Body of pancreas (tissue), 4 donors: ENCODE data around the gene SPANXC.

ENCODE experiments used
- POLR2A ChIP-seq, 3 donors: fragments of 450-650 bp; IDR thresholded peaks; one replicate each; pipeline ENCODE4 v1.6.1; 2016; ENCODE audit warnings: antibody characterized with exemption in 3 of 3, mild to moderate bottlenecking in 2 of 3
- TF ChIP-seq, protein P1 (sequence below), 7 experiments: fragments of 450-650 bp in 4 of 7; fragments of 200-600 bp in 3 of 7; sonication (generic) in 3 of 7; IDR thresholded peaks; one replicate each; pipeline ENCODE4 v1.5.1; 2016 to 2019; ENCODE audit warnings: antibody characterized with exemption in 7 of 7

DNA sequence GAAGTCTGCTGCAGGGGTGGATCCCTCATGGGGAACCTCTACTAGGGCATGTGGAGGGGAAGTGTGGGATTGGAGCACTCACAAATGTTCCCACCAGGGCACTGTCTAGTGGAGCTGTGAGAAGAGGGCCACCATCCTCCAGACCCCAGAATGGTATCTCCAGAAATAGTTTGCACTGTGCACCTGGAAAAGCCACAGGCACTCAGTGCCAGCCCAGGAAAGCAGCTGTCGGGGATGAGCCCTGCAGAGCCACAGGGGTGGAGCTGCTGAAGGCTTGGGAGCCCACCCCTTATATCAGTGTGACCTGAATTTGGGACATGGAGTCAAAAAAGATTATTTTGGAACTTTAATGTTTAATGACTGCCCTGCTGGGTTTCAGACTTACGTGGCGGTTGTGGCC, 40.4 kb downstream of the SPANXC start:
- TF ChIP-seq, protein P1, sequence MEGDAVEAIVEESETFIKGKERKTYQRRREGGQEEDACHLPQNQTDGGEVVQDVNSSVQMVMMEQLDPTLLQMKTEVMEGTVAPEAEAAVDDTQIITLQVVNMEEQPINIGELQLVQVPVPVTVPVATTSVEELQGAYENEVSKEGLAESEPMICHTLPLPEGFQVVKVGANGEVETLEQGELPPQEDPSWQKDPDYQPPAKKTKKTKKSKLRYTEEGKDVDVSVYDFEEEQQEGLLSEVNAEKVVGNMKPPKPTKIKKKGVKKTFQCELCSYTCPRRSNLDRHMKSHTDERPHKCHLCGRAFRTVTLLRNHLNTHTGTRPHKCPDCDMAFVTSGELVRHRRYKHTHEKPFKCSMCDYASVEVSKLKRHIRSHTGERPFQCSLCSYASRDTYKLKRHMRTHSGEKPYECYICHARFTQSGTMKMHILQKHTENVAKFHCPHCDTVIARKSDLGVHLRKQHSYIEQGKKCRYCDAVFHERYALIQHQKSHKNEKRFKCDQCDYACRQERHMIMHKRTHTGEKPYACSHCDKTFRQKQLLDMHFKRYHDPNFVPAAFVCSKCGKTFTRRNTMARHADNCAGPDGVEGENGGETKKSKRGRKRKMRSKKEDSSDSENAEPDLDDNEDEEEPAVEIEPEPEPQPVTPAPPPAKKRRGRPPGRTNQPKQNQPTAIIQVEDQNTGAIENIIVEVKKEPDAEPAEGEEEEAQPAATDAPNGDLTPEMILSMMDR (IDR thresholded peaks at IDR 0.05) = no peak
- TF ChIP-seq POLR2A (IDR thresholded peaks at IDR 0.05) = no peak
